ENCODE results near the gene TRMT10C. TPM values are rescaled to one million over a fixed set of nuclear protein-coding genes. Genes with fewer than 3 reads are reported as not detected.

TRMT10C gene
- total and polyA plus RNA-seq, 9 of the 15 experiments (the other 6 are each of a cell fraction or from before 2014, with no cell fraction given), result 48.6 to 106 (median 63.9) TPM

- TF ChIP-seq FOXA3 (CRISPR knock-in tag; conservative IDR thresholded peaks at IDR 0.05 in 1 of 2, IDR thresholded peaks at IDR 0.05 in 1 of 2) (0 out of 4 replicates have a peak, but pooled peaks of 1 of the 2 experiments have one; percentile 39), FOXM1 (IDR thresholded peaks at IDR 0.05; ENCODE audit: low read depth) (no peak), FOXM1 (CRISPR knock-in tag; IDR thresholded peaks at IDR 0.05; ENCODE audit: low read depth) (no peak), BMI1 (IDR thresholded peaks at IDR 0.05; ENCODE audit: low read length) (no peak), TAF9B (IDR thresholded peaks at IDR 0.05; ENCODE audit: partially characterized antibody) (peak; percentile 11), KDM2B (CRISPR knock-in tag; IDR thresholded peaks at IDR 0.05) (no peak), PHF8 (IDR thresholded peaks at IDR 0.05; ENCODE audit: borderline replicate concordance, low read length) (peak; percentile 28; the same call in 1 of the 2 replicates), HSF4 (CRISPR knock-in tag; IDR thresholded peaks at IDR 0.05; ENCODE audit: borderline replicate concordance) (no peak), BRD9 (IDR thresholded peaks at IDR 0.05; ENCODE audit: low read depth, partially characterized antibody) (peak; percentile 19), ZBTB9 (CRISPR knock-in tag; IDR thresholded peaks at IDR 0.05) (no peak), POLR2A (conservative IDR thresholded peaks at IDR 0.05) (0 out of 2 replicates have a peak, but pooled peaks have one; percentile 11), POLR3G (IDR thresholded peaks at IDR 0.05; ENCODE audit: extremely low read depth, insufficient read length, insufficient replicate concordance) (no peak), GATAD2A (IDR thresholded peaks at IDR 0.05) (no peak), HDAC3 (IDR thresholded peaks at IDR 0.05; ENCODE audit: borderline replicate concordance, partially characterized antibody) (peak; percentile 36), MBD1 (CRISPR knock-in tag; IDR thresholded peaks at IDR 0.05) (no peak), NR3C1 (CRISPR knock-in tag; IDR thresholded peaks at IDR 0.05) (no peak), ZNF354B (CRISPR knock-in tag; IDR thresholded peaks at IDR 0.05) (no peak)
- TF ChIP-seq, protein P1, sequence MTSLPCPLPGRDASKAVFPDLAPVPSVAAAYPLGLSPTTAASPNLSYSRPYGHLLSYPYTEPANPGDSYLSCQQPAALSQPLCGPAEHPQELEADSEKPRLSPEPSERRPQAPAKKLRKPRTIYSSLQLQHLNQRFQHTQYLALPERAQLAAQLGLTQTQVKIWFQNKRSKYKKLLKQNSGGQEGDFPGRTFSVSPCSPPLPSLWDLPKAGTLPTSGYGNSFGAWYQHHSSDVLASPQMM (CRISPR knock-in tag; IDR thresholded peaks at IDR 0.05), result no peak
- TF ChIP-seq, protein P2, sequence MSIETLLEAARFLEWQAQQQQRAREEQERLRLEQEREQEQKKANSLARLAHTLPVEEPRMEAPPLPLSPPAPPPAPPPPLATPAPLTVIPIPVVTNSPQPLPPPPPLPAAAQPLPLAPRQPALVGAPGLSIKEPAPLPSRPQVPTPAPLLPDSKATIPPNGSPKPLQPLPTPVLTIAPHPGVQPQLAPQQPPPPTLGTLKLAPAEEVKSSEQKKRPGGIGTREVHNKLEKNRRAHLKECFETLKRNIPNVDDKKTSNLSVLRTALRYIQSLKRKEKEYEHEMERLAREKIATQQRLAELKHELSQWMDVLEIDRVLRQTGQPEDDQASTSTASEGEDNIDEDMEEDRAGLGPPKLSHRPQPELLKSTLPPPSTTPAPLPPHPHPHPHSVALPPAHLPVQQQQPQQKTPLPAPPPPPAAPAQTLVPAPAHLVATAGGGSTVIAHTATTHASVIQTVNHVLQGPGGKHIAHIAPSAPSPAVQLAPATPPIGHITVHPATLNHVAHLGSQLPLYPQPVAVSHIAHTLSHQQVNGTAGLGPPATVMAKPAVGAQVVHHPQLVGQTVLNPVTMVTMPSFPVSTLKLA (conservative IDR thresholded peaks at IDR 0.05), result peak in 1 of 2 experiments; percentile 16; a peak in 1 of 4 replicates
- TF ChIP-seq, protein P3, sequence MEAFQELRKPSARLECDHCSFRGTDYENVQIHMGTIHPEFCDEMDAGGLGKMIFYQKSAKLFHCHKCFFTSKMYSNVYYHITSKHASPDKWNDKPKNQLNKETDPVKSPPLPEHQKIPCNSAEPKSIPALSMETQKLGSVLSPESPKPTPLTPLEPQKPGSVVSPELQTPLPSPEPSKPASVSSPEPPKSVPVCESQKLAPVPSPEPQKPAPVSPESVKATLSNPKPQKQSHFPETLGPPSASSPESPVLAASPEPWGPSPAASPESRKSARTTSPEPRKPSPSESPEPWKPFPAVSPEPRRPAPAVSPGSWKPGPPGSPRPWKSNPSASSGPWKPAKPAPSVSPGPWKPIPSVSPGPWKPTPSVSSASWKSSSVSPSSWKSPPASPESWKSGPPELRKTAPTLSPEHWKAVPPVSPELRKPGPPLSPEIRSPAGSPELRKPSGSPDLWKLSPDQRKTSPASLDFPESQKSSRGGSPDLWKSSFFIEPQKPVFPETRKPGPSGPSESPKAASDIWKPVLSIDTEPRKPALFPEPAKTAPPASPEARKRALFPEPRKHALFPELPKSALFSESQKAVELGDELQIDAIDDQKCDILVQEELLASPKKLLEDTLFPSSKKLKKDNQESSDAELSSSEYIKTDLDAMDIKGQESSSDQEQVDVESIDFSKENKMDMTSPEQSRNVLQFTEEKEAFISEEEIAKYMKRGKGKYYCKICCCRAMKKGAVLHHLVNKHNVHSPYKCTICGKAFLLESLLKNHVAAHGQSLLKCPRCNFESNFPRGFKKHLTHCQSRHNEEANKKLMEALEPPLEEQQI (IDR thresholded peaks at IDR 0.05), result 0 out of 2 replicates have a peak, but pooled peaks have one; percentile 20
- TF ChIP-seq, protein P4, sequence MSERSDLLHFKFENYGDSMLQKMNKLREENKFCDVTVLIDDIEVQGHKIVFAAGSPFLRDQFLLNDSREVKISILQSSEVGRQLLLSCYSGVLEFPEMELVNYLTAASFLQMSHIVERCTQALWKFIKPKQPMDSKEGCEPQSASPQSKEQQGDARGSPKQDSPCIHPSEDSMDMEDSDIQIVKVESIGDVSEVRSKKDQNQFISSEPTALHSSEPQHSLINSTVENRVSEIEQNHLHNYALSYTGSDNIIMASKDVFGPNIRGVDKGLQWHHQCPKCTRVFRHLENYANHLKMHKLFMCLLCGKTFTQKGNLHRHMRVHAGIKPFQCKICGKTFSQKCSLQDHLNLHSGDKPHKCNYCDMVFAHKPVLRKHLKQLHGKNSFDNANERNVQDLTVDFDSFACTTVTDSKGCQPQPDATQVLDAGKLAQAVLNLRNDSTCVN (CRISPR knock-in tag; IDR thresholded peaks at IDR 0.05), result no peak
Measured at GRCh38 chr3:101512396-101512645, 49.3 kb upstream of the TRMT10C start (continued).
